Sigmoid colon (tissue), 7 donors: ENCODE results near the gene LRRIQ3. TPM values are rescaled to one million over a fixed set of nuclear protein-coding genes. Genes with fewer than 3 reads are reported as not detected.

Source experiments
- DNase-seq: peaks from one replicate; pipeline ENCODE4 v3.0.0-alpha.2; 2019
- H3K27ac ChIP-seq, 4 donors: fragments of 200-600 bp; sonication (generic); one replicate each; pipeline ENCODE4 v1.5.1; 2016 to 2019; ENCODE audit warnings: mild to moderate bottlenecking in 1 of 4
- H3K27me3 ChIP-seq, 3 donors: fragments of 200-600 bp; sonication (generic); one replicate each; pipeline ENCODE4 v1.5.1; 2019; ENCODE audit warnings: mild to moderate bottlenecking in 1 of 3
- H3K36me3 ChIP-seq, 4 donors: fragments of 200-600 bp; sonication (generic); one replicate each; pipeline ENCODE4 v1.5.1; 2016 to 2019
- H3K4me1 ChIP-seq, 4 donors: fragments of 200-600 bp; sonication (generic); one replicate each; pipeline ENCODE4 v1.5.1; 2017 to 2019
- H3K4me3 ChIP-seq, 4 donors: fragments of 200-600 bp; sonication (generic); one replicate each; pipeline ENCODE4 v1.5.1; 2017 to 2019; ENCODE audit warnings: mild to moderate bottlenecking in 2 of 4, moderate library complexity in 1 of 4
- H3K9me3 ChIP-seq, 4 donors: fragments of 200-600 bp in 3 of 4; sonication (generic) in 3 of 4; one replicate each; pipeline versions ENCODE4 v1.5.1 to v1.6.1; 2013 to 2019
- CTCF ChIP-seq, 4 experiments: fragments of 450-650 bp in 3 of 4; fragments of 200-600 bp in 1 of 4; IDR thresholded peaks; one replicate each; pipeline ENCODE4 v1.5.1; 2016 to 2019; ENCODE audit warnings: antibody characterized with exemption in 4 of 4, mild to moderate bottlenecking in 3 of 4, moderate library complexity in 2 of 4
- EP300 ChIP-seq, 4 donors: sonication (generic); formaldehyde crosslinking; IDR thresholded peaks; one replicate each; pipeline ENCODE4 v1.6.1; 2017; ENCODE audit warnings: antibody characterized with exemption in 4 of 4
- POLR2A ChIP-seq, 2 donors: fragments of 450-650 bp; IDR thresholded peaks; one replicate each; pipeline ENCODE4 v1.6.1; 2016; ENCODE audit warnings: antibody characterized with exemption in 2 of 2, mild to moderate bottlenecking in 2 of 2, moderate library complexity in 2 of 2
- POLR2AphosphoS5 ChIP-seq, 4 donors: sonication (generic); formaldehyde crosslinking; IDR thresholded peaks; one replicate each; pipeline ENCODE4 v1.6.1; 2017; ENCODE audit warnings: antibody characterized with exemption in 4 of 4
- WGBS, 2 donors: extraction: QIAGEN DNeasy Blood & Tissue Kit; methylation state at CpG; one replicate each; pipeline ENCODE4 v1.1.7; 2013; 5-methylcytosine and 5-hydroxymethylcytosine counted together
- intact Hi-C: fragments of 100-400 bp; cut with DNase I; formaldehyde crosslinking; loops from one replicate; pipeline ENCODE4 v1.15.1; 2023
- polyA plus RNA-seq, 3 donors: library from polyadenylated mRNA; stranded (reverse); fragments of 200-250 nt; gene quantifications; one replicate each; pipeline ENCODE4 v1.2.3, GENCODE V29; 2013
- total RNA-seq, 4 donors: library from RNA; depleted of rRNA; stranded (reverse); fragments of >200 nt; gene quantifications; one replicate each; pipeline ENCODE4 v1.1.0, GENCODE V29; 2016
- donor health status: healthy with polysubstance abuse.
- donor health status: Bipolar disorder and iron deficiency.
- donor health status: healthy.

The LRRIQ3 gene
- total and polyA plus RNA-seq, 7 donors, result 0.16 to 1.2 (median 0.35) TPM; not detected in 1

GRCh38 chr1:74091371-74091770 lies 106.6 kb downstream of the LRRIQ3 start:
- H3K36me3 ChIP-seq, result no peaks in the 10 kb centered on the region
- WGBS, 2 donors, result 84 to 89% methylated on average over 1 of the region's 1 CpG
- H3K4me3 ChIP-seq, result no peak overlapping the region
- H3K9me3 ChIP-seq, result no peaks in the 10 kb centered on the region
- no peaks in the 10 kb centered on the region for H3K4me1 ChIP-seq
- no peak for DNase-seq
- TF ChIP-seq EP300 (IDR thresholded peaks at IDR 0.05), result no peak
- no peak for TF ChIP-seq POLR2AphosphoS5 (IDR thresholded peaks at IDR 0.05)
- TF ChIP-seq POLR2A (IDR thresholded peaks at IDR 0.05), result no peak
- intact Hi-C loops, result no loop called here
- no peaks in the 10 kb centered on the region for H3K27me3 ChIP-seq
- H3K27ac ChIP-seq, result no peak overlapping the region

GRCh38 chr1:74083128-74083527 lies 114.8 kb downstream of the LRRIQ3 start:
- H3K4me1 ChIP-seq, result no peaks in the 10 kb centered on the region
- intact Hi-C loops, result no loop called here
- no peaks in the 10 kb centered on the region for H3K27me3 ChIP-seq
- no peaks in the 10 kb centered on the region for H3K36me3 ChIP-seq
- H3K9me3 ChIP-seq, result no peaks in the 10 kb centered on the region
- TF ChIP-seq EP300 (IDR thresholded peaks at IDR 0.05) (no peak), CTCF (IDR thresholded peaks at IDR 0.05) (no peak), POLR2AphosphoS5 (IDR thresholded peaks at IDR 0.05) (no peak)
- 11 to 74% methylated on average over 1 of the region's 1 CpG for WGBS, 2 donors
- no peak for DNase-seq
- H3K27ac ChIP-seq, result no peak overlapping the region
- no peak overlapping the region for H3K4me3 ChIP-seq

GRCh38 chr1:74065081-74065480 lies 132.9 kb downstream of the LRRIQ3 start:
- TF ChIP-seq POLR2AphosphoS5 (IDR thresholded peaks at IDR 0.05) (no peak), EP300 (IDR thresholded peaks at IDR 0.05) (no peak), CTCF (IDR thresholded peaks at IDR 0.05) (no peak), POLR2A (IDR thresholded peaks at IDR 0.05) (no peak)
- Histone ChIP-seq H3K36me3 (no peaks in the 10 kb centered on the region), H3K4me3 (no peak overlapping the region), H3K9me3 (no peaks in the 10 kb centered on the region), H3K4me1 (no peaks in the 10 kb centered on the region), H3K27me3 (no peaks in the 10 kb centered on the region), H3K27ac (no peak overlapping the region)
- DNase-seq, result no peak
- intact Hi-C loops, result no loop called here

- TF ChIP-seq POLR2A (IDR thresholded peaks at IDR 0.05) (no peak), EP300 (IDR thresholded peaks at IDR 0.05) (no peak), CTCF (IDR thresholded peaks at IDR 0.05) (no peak), POLR2AphosphoS5 (IDR thresholded peaks at IDR 0.05) (no peak)
- no peak for DNase-seq
- intact Hi-C loops, result no loop called here
- H3K9me3 ChIP-seq, result no peaks in the 10 kb centered on the region
- no peak overlapping the region for H3K4me3 ChIP-seq
- no peaks in the 10 kb centered on the region for H3K36me3 ChIP-seq
- H3K27ac ChIP-seq, result no peak overlapping the region
- H3K4me1 ChIP-seq, result no peaks in the 10 kb centered on the region
- H3K27me3 ChIP-seq, result no peaks in the 10 kb centered on the region
Observed at GRCh38 chr1:74057719-74058118, 140.3 kb downstream of the LRRIQ3 start.

GRCh38 chr1:74053407-74053806 lies 144.6 kb downstream of the LRRIQ3 start:
- 39 to 58% methylated on average over 1 of the region's 1 CpG for WGBS, 2 donors
- no peaks in the 10 kb centered on the region for H3K9me3 ChIP-seq
- no peak overlapping the region for H3K27ac ChIP-seq
- no peaks in the 10 kb centered on the region for H3K36me3 ChIP-seq
- no peaks in the 10 kb centered on the region for H3K4me1 ChIP-seq
- TF ChIP-seq POLR2A (IDR thresholded peaks at IDR 0.05) (no peak), CTCF (IDR thresholded peaks at IDR 0.05) (no peak), EP300 (IDR thresholded peaks at IDR 0.05) (no peak), POLR2AphosphoS5 (IDR thresholded peaks at IDR 0.05) (no peak)
- no peak for DNase-seq
- intact Hi-C loops, result no loop called here
- H3K4me3 ChIP-seq, result no peak overlapping the region
- no peaks in the 10 kb centered on the region for H3K27me3 ChIP-seq
